IPS DF 6.9 (cell line): ENCODE measurements around the gene CGB2.
A peak's percentile ranks its signal among the peaks of the same experiment; 100 is the strongest.
"Not testable (repeated sequence)": the region's sequence is repeated elsewhere in the genome, so short reads cannot be mapped to it uniquely, and the experiment has no call there.

Experiments used
- DNase-seq: peaks from one replicate; pipeline ENCODE4 v3.0.0-alpha.2; 2013; ENCODE audit warnings: low read depth, low spot score
- H3K27ac ChIP-seq: one replicate; pipeline ENCODE4 v1.5.1; 2013; ENCODE audit warnings: low read length, control low read depth
- H3K27me3 ChIP-seq: 2 replicates; pipeline ENCODE4 v1.6.1; 2013; ENCODE audit warnings: mild to moderate bottlenecking, low read length; ENCODE audit not compliant: control insufficient read depth, insufficient read depth
- H3K36me3 ChIP-seq: 2 replicates; pipeline ENCODE4 v1.6.1; 2013; ENCODE audit warnings: low read length; ENCODE audit not compliant: control insufficient read depth, insufficient read depth
- H3K4me1 ChIP-seq: 2 replicates; pipeline ENCODE4 v1.6.1; 2013; ENCODE audit warnings: low read length; ENCODE audit not compliant: control insufficient read depth, insufficient read depth
- H3K4me3 ChIP-seq: 2 replicates; pipeline ENCODE4 v1.5.1; 2013; ENCODE audit warnings: mild to moderate bottlenecking, low read length
- H3K9me3 ChIP-seq: 2 replicates; pipeline ENCODE4 v1.6.1; 2013; ENCODE audit warnings: low read length, inconsistent platforms; ENCODE audit not compliant: control insufficient read depth, insufficient read depth
- WGBS: extraction: QIAGEN DNeasy Blood & Tissue Kit; methylation state at CpG from one replicate; pipeline ENCODE4 v1.1.7; 2013; ENCODE audit warnings: mixed read lengths, missing lambda C conversion rate; ENCODE audit not compliant: insufficient read length, insufficient coverage; 5-methylcytosine and 5-hydroxymethylcytosine counted together

Gene CGB2

GRCh38 chr19:49019242-49019932, 12.3 kb upstream of the CGB2 start:
- no peaks in the 10 kb centered on the region for H3K9me3 ChIP-seq
- H3K4me3 ChIP-seq: peak overlapping the region; percentile 7; the same call in 1 of the 2 replicates
- no peak overlapping the region for H3K27ac ChIP-seq
- peaks cover 8% of the 10 kb centered on the region for H3K4me1 ChIP-seq
- H3K36me3 ChIP-seq: peaks cover 15% of the 10 kb centered on the region
- no peak for DNase-seq
- no CpG with 5 or more reads among the region's 41 CpGs for WGBS
- no peaks in the 10 kb centered on the region; the same call in 1 of the 2 replicates for H3K27me3 ChIP-seq

- WGBS: no CpG with 5 or more reads among the region's 11 CpGs
- Histone ChIP-seq H3K4me1 (peaks cover 8% of the 10 kb centered on the region), H3K36me3 (peaks cover 6% of the 10 kb centered on the region), H3K27me3 (no peaks in the 10 kb centered on the region; the same call in 1 of the 2 replicates), H3K9me3 (no peaks in the 10 kb centered on the region), H3K27ac (no peak overlapping the region), H3K4me3 (no peak overlapping the region)
- DNase-seq: no peak
These were observed 11.3 kb upstream of the CGB2 start for GRCh38 chr19:49020342-49020741.

- Histone ChIP-seq H3K4me1 (peaks cover 8% of the 10 kb centered on the region), H3K9me3 (no peaks in the 10 kb centered on the region), H3K4me3 (no peak overlapping the region), H3K27ac (no peak overlapping the region), H3K36me3 (peaks cover under 1% of the 10 kb centered on the region; the same call in 1 of the 2 replicates), H3K27me3 (no peaks in the 10 kb centered on the region; the same call in 1 of the 2 replicates)
- WGBS: no CpG with 5 or more reads among the region's 16 CpGs
- DNase-seq: no peak
These were observed 10.5 kb upstream of the CGB2 start for GRCh38 chr19:49020931-49021895.

GRCh38 chr19:49022116-49022515, 9.6 kb upstream of the CGB2 start:
- WGBS: no CpG with 5 or more reads among the region's 9 CpGs
- no peaks in the 10 kb centered on the region; the same call in 1 of the 2 replicates for H3K27me3 ChIP-seq
- DNase-seq: no peak
- no peaks in the 10 kb centered on the region for H3K9me3 ChIP-seq
- H3K36me3 ChIP-seq: no peaks in the 10 kb centered on the region
- H3K4me1 ChIP-seq: peaks cover 8% of the 10 kb centered on the region
- no peak overlapping the region for H3K4me3 ChIP-seq
- no peak overlapping the region for H3K27ac ChIP-seq

GRCh38 chr19:49024233-49024632, 7.5 kb upstream of the CGB2 start, which contains the start of gene CGB3:
Gene CGB3 (minus strand): TSS chr19:49024333. CDS start chr19:49023971, 362 bp downstream.
- not testable (repeated sequence) for H3K4me3 ChIP-seq, H3K9me3 ChIP-seq, DNase-seq, H3K4me1 ChIP-seq, H3K36me3 ChIP-seq, H3K27ac ChIP-seq, H3K27me3 ChIP-seq
- WGBS: no CpG with 5 or more reads among the region's 15 CpGs

GRCh38 chr19:49025088-49025487, 6.6 kb upstream of the CGB2 start:
- not testable (repeated sequence) for H3K4me1 ChIP-seq, DNase-seq, H3K36me3 ChIP-seq, H3K27me3 ChIP-seq, H3K27ac ChIP-seq, H3K9me3 ChIP-seq, H3K4me3 ChIP-seq
- no CpG with 5 or more reads among the region's 6 CpGs for WGBS

- H3K27me3 ChIP-seq, H3K9me3 ChIP-seq, H3K27ac ChIP-seq, H3K4me3 ChIP-seq, H3K4me1 ChIP-seq, H3K36me3 ChIP-seq, DNase-seq: not testable (repeated sequence)
- no CpG with 5 or more reads among the region's 23 CpGs for WGBS
These were observed 6.1 kb upstream of the CGB2 start for GRCh38 chr19:49025599-49025998.

- H3K9me3 ChIP-seq, DNase-seq, H3K4me1 ChIP-seq, H3K27ac ChIP-seq, H3K27me3 ChIP-seq, H3K36me3 ChIP-seq, H3K4me3 ChIP-seq: not testable (repeated sequence)
- WGBS: no CpG with 5 or more reads among the region's 9 CpGs
These were observed 3.0 kb upstream of the CGB2 start for GRCh38 chr19:49028686-49029085.

- WGBS: no CpG with 5 or more reads among the region's 14 CpGs
- H3K4me3 ChIP-seq, H3K9me3 ChIP-seq, H3K27me3 ChIP-seq, H3K27ac ChIP-seq, DNase-seq, H3K4me1 ChIP-seq, H3K36me3 ChIP-seq: not testable (repeated sequence)
These were observed 1.9 kb upstream of the CGB2 start for GRCh38 chr19:49029749-49030148.

- H3K27me3 ChIP-seq, DNase-seq, H3K9me3 ChIP-seq, H3K4me1 ChIP-seq, H3K4me3 ChIP-seq, H3K36me3 ChIP-seq, H3K27ac ChIP-seq: not testable (repeated sequence)
- WGBS: no CpG with 5 or more reads among the region's 8 CpGs
These were observed 1.4 kb upstream of the CGB2 start for GRCh38 chr19:49030323-49030722.
